OCI-LY1 (cell line): ENCODE results near the gene SPON2.

Source experiments
- EZH2 ChIP-seq: fragments of 200-600 bp; sonication (generic), shearing (Covaris generic); IDR thresholded peaks from 2 replicates; pipeline ENCODE4 v1.8.0; 2017; ENCODE audit warnings: borderline replicate concordance, mixed run types, mild to moderate bottlenecking, antibody characterized with exemption, low read length, moderate library complexity, mixed read lengths
- TF ChIP-seq, protein P1 (sequence below): fragments of 200-600 bp; sonication (generic), shearing (Covaris generic); IDR thresholded peaks from 2 replicates; pipeline ENCODE4 v1.5.1; 2017; ENCODE audit warnings: mild to moderate bottlenecking, antibody characterized with exemption, low read length, moderate library complexity, mixed read lengths

- TF ChIP-seq, protein P1, sequence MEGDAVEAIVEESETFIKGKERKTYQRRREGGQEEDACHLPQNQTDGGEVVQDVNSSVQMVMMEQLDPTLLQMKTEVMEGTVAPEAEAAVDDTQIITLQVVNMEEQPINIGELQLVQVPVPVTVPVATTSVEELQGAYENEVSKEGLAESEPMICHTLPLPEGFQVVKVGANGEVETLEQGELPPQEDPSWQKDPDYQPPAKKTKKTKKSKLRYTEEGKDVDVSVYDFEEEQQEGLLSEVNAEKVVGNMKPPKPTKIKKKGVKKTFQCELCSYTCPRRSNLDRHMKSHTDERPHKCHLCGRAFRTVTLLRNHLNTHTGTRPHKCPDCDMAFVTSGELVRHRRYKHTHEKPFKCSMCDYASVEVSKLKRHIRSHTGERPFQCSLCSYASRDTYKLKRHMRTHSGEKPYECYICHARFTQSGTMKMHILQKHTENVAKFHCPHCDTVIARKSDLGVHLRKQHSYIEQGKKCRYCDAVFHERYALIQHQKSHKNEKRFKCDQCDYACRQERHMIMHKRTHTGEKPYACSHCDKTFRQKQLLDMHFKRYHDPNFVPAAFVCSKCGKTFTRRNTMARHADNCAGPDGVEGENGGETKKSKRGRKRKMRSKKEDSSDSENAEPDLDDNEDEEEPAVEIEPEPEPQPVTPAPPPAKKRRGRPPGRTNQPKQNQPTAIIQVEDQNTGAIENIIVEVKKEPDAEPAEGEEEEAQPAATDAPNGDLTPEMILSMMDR = no peak
- TF ChIP-seq EZH2 = no peak
Observed at GRCh38 chr4:1137850-1138249, 34.5 kb downstream of the SPON2 start.
